Measurements from ENCODE around the gene WSCD2. TPM values are rescaled to one million over a fixed set of nuclear protein-coding genes. Genes with fewer than 3 reads are reported as not detected.

Gene WSCD2
- total RNA-seq, 2 donors from 2014 or later, result 0.15 to 0.74 TPM

- Histone ChIP-seq H3K27ac (no peak overlapping the region), H3K4me3 (no peak overlapping the region), H3K27me3 (no peaks in the 10 kb centered on the region), H3K9ac (ENCODE audit: low read depth in 2 of 2, low read length in 2 of 2) (no peak overlapping the region), H3K4me1 (no peaks in the 10 kb centered on the region), H3K9me3 (no peaks in the 10 kb centered on the region), H3K36me3 (no peaks in the 10 kb centered on the region)
- no peak for DNase-seq
- intact Hi-C loops (cut with DNase I), result no loop called here
- no peak for TF ChIP-seq CTCF (IDR thresholded peaks at IDR 0.05)
These were observed 5.7 kb upstream of the WSCD2 start for GRCh38 chr12:108123402-108123801.

GRCh38 chr12:108125073-108125472, 4.0 kb upstream of the WSCD2 start:
- no peak for TF ChIP-seq CTCF (IDR thresholded peaks at IDR 0.05)
- intact Hi-C loops (cut with DNase I), result no loop called here
- no peak for DNase-seq
- Histone ChIP-seq H3K4me1 (no peaks in the 10 kb centered on the region), H3K27me3 (peaks cover 7% of the 10 kb centered on the region), H3K27ac (no peak overlapping the region), H3K36me3 (no peaks in the 10 kb centered on the region), H3K9me3 (no peaks in the 10 kb centered on the region), H3K4me3 (no peak overlapping the region), H3K9ac (ENCODE audit: low read depth in 2 of 2, low read length in 2 of 2) (no peak overlapping the region)

DNA sequence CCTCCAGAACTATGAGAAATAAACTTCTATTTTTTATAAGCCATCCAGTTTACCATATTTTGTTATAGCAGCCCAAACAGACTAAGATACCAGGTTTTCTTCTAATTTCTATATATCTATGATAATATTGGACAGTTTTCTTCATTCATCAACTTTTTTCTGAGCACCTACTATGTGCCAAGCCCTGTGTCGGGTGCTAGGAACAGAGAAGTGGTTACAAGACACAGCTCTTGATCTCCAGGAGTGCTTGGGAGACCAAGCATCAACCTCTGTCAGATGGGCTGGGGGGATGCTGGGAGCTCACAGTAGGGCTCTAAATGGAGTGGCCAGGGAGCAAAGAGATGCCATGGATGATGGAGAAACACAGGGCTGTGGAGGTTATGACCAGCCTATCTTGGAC, 2.9 kb upstream of the WSCD2 start:
- no peak for DNase-seq
- TF ChIP-seq CTCF (IDR thresholded peaks at IDR 0.05), result no peak
- intact Hi-C loops (cut with DNase I), result no loop called here
- H3K9ac ChIP-seq (ENCODE audit: low read depth in 2 of 2, low read length in 2 of 2), result no peak overlapping the region
- H3K4me3 ChIP-seq, result no peak overlapping the region
- no peaks in the 10 kb centered on the region for H3K4me1 ChIP-seq
- H3K27ac ChIP-seq, result no peak overlapping the region
- no peaks in the 10 kb centered on the region for H3K36me3 ChIP-seq
- H3K27me3 ChIP-seq, result peaks cover 7% of the 10 kb centered on the region
- no peaks in the 10 kb centered on the region for H3K9me3 ChIP-seq

- no peak for TF ChIP-seq CTCF (IDR thresholded peaks at IDR 0.05)
- no peaks in the 10 kb centered on the region for H3K9me3 ChIP-seq
- no peaks in the 10 kb centered on the region for H3K4me1 ChIP-seq
- DNase-seq, result no peak
- H3K36me3 ChIP-seq, result no peaks in the 10 kb centered on the region
- intact Hi-C loops (cut with DNase I), result no loop called here
- H3K4me3 ChIP-seq, result no peak overlapping the region
- peaks cover 7% of the 10 kb centered on the region for H3K27me3 ChIP-seq
- H3K27ac ChIP-seq, result no peak overlapping the region
- H3K9ac ChIP-seq (ENCODE audit: low read depth in 2 of 2, low read length in 2 of 2), result no peak overlapping the region
These were observed 2.0 kb upstream of the WSCD2 start for GRCh38 chr12:108126990-108127501.

GRCh38 chr12:108127654-108128053, 1.4 kb upstream of the WSCD2 start:
- DNase-seq, result no peak
- H3K36me3 ChIP-seq, result no peaks in the 10 kb centered on the region
- no peaks in the 10 kb centered on the region for H3K4me1 ChIP-seq
- no peaks in the 10 kb centered on the region for H3K9me3 ChIP-seq
- intact Hi-C loops (cut with DNase I), result no loop called here
- H3K27ac ChIP-seq, result no peak overlapping the region
- TF ChIP-seq CTCF (IDR thresholded peaks at IDR 0.05), result no peak
- H3K9ac ChIP-seq (ENCODE audit: low read depth in 2 of 2, low read length in 2 of 2), result no peak overlapping the region
- H3K4me3 ChIP-seq, result no peak overlapping the region
- peaks cover 7% of the 10 kb centered on the region for H3K27me3 ChIP-seq

All from colonic mucosa (tissue), 4 donors.